CD4-positive, alpha-beta T cell treated with Interleukin-2 at 100 ng/mL for 4 hours (primary cell): Measurements from ENCODE around the gene HSP90AB1.

Experiments
- DNase-seq: peaks from one replicate; pipeline ENCODE4 v3.0.0-alpha.2; 2020; ENCODE audit warnings: low spot score

HSP90AB1 gene

DNA sequence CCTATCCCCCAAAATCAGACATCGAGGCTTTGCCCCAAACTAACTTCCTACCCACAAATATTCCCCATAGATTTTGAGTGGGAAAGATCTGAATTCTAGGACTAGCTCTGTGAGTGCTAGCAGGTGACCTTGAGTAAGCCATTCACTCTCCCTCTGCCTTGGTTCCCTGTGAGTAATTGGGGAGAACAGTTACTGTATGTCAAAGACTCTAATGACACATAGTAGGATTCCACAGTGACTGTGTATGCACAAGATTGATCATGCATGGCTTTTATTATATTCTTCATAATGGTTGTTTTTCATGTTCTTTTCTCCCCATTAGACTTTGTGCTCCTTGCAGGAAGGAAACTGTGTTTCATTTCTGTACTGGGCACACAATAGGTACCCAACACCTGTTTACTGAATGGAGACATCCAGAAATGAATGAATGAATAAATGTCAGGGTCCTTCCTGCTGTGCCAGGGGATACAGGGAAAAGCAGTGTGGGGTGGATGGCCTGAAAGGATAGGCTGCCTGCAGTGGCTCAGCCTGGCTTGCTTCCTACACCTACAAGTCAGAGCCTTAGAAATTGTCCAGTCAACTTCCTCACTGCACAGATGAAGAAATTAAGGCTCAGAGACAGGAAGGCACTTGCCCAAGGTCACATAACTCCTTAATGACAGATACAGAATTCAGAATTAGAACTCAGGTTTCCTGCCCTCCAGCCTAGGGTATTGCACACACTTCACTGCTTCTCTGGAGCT lies 22.4 kb downstream of the HSP90AB1 start:
- no peak for DNase-seq

DNA sequence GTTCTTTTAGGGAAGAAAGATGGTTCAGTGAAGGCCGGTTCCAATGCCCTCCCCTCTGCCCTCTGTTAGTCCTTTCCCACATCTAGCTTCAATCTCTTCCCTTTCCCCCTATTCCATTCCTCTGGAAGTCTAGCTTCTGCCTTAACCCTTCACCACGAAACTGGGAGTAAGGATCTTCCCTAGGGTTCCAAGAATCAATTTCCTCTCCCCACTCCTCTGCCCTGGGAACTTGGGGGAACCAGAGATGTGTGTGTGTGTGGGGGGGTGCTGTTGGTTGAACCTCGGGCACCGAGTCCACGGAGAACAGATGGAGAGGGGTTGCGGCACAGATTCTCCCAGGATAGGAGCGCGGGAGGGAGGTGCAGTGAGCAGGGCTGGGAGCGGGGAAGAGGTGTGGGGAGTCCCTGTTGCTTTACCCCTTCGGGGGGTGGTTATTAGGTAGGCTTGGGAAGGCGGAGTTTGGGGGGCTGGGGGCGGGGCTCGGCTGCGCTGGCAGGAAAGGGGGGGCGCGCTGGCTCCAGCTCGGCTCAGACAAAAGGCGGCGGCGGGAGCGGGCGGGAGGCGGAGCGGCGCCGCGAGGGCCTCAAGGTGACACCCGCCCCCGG lies 23.1 kb downstream of the HSP90AB1 start, which contains the start of gene TMEM151B:
Gene TMEM151B, plus strand, starts transcription at position 530 of the 605 bp plus-strand sequence. CDS start 293 bp downstream, outside the sequence.
- no peak for DNase-seq

DNA sequence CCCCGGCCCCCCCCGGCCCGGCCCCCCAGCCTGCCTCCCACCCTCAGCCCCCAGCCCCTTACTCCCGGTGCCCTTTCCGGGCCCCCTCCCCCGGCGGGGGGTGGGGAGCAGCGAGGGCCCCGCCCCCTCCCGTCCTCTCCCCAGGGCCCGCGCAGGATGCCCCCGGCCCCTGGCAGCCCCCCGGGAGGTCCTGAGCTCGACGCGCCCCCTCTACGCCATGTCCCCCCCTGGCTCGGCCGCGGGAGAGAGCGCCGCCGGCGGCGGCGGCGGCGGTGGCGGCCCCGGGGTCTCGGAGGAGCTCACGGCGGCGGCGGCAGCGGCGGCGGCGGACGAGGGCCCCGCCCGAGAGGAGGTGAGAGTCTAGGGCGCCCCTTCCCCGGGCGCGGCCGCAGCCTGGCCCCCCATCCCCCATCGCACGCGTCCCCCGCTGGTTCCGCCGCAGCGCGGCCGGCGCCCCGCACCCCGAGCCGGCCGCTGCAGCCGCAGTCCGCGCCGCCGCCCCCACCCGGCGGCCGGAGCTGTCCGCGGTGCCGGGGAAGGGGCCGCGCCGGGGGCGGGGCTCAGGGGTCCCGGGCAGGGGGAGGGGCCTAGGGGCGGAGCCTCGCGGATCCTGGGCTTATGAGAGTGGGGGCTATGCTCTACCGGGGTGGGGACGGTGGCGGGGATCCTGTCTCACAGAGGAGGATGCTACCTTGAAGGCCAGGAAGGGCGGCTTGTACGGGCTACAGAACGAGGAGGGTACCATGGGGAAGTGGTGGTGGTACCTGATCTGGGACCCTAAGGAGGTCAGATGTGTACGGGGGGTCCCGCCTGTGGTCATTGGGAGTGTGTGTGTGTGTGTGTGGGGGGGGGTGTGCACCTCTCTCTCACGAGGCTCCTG lies 23.9 kb downstream of the HSP90AB1 start:
- DNase-seq, result no peak

DNA sequence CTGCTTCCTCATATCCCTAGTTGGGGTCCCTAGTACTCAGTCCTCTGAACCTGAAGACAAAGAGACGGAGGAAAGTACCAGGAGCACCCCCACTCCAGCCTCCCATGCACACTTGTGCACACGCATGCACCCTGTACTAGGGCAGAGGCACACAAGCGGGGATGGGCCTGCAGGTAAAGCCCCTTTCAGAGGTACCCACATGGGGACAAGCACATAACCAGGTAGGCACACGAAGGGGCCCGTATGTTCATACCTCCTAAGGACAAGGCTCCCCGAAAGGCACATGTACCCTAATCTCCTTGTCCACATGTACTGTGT lies 24.5 kb downstream of the HSP90AB1 start:
- DNase-seq, result no peak

DNA sequence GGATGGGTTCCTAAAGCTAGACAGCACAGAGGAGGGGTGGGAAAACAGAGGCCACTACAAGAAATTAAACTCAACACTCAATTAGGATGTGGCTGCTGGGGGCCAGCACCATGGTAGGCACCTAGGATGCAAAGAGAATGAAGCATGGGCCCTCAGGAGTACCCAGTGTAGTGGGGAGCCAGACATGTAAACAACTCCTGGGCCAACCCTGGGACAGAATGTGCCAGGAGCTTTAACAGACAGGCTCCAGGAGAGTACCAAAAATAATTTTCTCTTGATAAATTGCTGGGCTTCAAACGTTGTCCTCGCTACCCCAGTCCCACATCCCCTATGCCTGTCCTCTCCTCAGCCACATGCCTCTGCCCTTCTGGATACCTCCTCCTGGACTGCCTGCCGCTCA lies 25.0 kb downstream of the HSP90AB1 start:
- DNase-seq, result no peak

DNA sequence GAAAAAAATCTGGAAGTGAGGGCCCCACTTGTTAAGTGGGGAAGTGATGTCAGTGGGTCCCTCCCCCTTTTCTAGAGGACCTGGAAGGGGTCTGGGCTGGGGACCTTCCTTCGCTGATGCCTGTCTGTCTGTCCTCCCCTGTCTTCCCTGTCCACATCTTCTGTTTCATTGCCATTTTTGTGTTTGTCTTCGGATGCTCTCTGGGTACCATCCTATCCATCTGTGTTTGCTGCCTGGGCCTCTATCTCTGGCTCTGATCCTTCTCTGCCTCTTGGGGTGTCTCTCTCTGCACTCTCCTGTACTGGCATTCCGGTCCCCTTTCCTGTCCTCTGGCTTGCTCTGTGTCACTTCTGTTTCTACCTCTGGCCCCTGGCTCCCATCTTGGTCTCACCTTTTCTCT lies 25.6 kb downstream of the HSP90AB1 start:
- DNase-seq, result no peak

DNA sequence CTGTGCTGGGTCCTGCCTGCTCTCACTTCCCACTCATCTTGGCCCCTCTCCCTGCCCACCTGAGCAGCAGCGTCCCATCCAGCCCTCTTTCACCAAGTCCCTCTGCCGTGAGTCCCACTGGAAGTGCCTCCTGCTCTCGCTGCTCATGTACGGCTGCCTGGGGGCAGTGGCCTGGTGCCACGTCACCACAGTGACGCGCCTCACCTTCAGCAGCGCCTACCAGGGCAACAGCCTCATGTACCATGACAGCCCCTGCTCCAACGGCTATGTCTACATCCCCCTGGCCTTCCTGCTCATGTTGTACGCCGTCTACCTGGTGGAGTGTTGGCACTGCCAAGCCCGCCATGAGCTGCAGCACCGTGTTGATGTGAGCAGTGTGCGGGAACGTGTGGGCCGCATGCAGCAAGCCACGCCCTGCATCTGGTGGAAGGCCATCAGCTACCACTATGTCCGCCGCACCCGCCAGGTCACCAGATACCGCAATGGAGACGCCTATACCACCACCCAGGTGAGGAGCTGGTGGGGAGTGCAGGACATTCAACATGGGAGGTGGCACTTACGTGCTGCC lies 26.2 kb downstream of the HSP90AB1 start:
- no peak for DNase-seq

DNA sequence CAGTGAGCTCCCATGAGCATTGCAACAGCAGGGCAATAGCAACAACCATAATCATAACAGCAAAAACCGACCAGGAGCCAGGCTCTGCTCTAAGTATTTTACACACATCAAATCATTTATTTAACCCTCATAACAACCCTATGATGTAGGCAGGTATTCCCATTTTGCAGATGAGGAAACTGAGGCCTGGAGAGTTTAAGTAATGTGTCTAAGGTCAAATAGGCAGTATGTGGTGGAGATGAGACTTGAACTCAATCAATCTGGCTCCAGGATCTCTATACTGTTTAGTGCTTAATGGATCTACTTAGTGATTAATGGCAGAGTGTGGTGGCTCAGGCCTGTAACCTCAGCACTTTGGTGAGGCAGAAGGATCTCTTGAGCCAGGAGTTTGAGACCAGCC lies 26.7 kb downstream of the HSP90AB1 start:
- no peak for DNase-seq

DNA sequence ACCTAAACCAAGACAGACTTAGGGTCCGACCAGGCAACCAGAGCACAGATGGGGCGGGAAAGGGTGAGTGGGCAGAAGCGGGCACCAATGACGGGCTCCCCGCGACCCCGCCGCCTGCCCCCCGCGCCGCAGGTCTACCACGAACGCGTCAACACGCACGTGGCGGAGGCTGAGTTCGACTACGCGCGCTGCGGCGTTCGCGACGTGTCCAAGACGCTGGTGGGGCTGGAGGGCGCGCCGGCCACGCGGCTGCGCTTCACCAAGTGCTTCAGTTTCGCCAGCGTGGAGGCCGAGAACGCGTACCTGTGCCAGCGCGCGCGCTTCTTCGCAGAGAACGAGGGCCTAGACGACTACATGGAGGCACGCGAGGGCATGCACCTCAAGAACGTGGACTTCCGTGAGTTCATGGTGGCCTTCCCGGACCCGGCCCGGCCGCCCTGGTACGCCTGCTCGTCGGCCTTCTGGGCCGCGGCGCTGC lies 28.4 kb downstream of the HSP90AB1 start:
- DNase-seq, result no peak

DNA sequence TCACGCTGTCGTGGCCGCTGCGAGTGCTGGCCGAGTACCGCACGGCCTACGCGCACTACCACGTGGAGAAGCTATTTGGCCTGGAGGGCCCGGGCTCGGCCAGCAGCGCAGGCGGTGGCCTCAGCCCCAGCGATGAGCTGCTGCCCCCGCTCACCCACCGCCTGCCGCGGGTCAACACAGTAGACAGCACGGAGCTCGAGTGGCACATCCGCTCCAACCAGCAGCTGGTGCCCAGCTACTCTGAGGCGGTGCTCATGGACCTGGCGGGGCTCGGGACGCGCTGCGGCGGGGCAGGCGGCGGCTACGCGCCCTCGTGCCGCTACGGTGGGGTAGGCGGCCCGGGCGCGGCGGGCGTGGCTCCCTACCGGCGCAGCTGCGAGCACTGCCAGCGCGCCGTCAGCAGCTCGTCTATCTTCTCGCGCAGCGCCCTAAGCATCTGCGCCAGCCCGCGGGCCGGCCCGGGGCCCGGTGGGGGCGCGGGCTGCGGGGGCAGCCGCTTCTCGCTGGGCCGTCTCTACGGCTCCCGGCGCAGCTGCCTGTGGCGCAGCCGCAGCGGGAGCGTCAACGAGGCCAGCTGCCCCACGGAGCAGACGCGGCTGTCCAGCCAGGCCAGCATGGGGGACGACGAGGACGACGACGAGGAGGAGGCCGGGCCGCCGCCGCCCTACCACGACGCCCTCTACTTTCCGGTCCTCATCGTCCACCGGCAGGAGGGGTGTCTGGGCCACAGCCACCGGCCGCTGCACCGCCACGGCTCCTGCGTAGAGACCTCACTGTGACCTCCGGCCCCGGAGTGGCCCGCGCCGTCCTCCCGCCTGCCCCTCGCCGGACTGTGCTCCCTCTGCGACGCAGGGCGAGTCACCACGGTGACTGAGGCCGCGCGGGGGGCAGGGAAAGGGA lies 29.1 kb downstream of the HSP90AB1 start:
- peak; percentile 14 for DNase-seq

DNA sequence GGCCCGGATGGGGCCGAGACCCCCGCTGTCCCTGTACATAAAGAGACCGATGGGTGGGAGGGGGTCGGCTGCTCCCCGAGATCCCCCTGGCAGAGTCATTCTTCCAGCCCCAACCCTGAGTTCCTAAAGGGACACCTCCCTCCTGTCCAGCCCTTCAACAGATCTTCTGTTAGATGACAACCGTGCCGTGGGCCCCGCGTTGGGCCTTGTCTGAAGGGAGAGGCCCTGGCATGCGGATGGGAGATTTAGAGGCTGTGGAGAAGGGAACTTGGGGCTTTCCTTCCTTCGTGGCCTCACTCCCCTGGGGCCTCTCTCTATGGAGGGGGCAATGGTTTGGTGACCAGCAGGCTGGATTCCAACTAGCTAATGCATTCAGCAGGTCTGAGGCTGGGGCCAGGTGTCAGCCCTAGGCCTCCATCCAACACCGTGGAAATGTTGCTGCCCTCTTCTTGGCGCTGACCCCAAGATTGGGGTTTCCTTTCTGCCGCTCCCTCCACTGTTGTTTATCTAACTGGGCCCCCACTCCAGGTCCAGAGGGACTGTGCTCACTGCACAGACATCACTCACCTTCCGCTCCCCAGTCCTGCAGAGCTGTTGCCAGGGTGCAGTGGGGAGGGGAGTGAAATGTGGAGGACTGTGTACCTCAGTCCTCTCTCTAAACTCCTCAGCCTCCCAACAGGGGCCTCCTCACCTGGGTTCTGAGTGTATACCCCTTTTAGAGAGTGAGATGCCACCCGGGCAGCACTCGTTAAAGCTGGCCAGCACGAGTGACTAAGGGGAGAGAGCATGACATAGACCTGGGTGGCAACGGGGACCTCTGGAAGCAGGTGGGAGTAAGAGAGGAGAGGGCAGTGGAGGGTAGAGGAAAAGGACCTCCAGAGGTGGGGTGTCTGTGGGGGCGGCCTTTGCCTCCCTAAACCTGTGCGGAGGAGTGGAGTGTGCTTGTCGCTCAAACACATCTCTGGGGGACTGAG lies 30.1 kb downstream of the HSP90AB1 start:
- no peak for DNase-seq

DNA sequence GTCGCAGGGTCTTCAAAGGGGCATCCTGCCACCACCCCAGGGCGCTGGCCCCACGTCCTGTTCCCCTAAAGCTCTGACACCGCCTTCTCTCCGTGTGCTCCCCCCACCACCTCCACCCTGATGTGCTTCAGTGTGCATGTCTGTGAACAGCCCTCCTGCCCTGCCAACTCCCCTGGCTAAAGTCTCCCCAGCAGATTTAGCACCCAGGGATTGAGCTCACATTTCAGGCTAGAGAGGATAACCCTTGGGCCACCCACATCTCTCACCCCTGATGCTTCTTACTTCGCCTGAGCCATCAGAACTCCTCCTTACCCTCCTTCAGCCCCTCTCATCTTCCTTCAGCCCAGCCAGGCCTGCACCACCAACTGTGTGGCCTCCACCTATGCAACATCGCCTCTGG lies 30.9 kb downstream of the HSP90AB1 start:
- no peak for DNase-seq

DNA sequence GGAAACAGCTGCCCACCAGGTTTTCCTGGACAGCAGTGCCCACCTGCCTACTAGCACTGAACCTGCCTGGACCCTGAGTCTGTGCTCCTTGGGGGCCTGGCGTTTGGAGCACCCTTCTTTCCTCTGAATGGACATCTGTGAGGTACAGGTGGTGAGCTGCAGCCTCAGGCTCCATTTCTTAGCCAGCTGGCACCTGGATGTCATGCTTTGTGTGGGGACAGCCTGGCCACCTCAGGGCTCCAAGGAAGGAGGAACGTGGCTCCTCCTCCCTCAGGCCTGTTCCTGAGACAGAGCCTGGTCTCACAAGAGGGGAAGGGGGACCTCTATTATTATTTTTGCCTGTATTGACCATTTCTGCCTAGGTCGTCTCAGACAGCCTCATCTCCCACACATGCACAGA lies 31.4 kb downstream of the HSP90AB1 start:
- DNase-seq, result no peak

DNA sequence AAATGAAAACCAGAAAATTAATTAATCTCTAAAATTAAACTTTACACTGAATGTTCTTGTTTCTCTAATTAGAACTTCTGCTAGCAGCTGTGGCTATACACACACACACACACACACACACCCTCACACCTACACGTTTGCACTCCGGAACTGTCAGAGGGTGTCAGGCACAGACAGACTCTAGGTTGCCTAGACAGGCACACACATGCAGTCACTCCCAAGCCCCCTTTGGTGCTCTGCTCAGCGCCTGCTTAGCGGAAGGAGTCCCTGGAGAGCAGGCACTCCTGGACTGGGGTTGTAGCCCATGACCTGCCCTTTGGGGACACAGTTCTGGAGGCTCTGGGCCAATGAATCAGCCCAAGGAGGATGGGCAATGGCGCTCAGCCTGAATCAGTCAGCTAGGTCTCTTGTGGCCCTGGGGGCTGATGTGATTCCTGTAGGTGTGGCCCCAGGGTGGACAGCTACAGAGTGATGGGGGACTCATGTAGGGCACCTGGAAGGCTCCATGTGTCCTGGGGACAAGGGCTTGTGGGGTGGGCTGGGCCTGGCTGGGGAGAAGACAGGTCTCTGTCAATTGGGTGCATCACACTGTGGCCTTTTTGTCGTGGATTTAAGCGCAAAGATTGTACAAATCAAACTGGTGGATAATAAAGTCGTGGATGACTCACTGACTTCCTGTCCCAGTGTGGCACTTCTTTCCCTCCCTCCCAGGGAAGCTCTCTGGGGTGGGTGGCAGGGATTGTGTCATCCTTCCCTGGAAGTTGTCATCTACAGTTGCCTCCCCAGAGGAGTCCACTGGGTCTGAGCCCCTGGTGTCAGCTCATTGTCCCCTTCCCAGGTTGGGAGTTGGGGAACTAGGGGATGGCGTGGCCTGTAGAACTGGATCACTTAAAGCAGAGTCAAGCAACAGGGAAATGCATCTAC lies 32.1 kb downstream of the HSP90AB1 start:
- DNase-seq, result no peak

DNA sequence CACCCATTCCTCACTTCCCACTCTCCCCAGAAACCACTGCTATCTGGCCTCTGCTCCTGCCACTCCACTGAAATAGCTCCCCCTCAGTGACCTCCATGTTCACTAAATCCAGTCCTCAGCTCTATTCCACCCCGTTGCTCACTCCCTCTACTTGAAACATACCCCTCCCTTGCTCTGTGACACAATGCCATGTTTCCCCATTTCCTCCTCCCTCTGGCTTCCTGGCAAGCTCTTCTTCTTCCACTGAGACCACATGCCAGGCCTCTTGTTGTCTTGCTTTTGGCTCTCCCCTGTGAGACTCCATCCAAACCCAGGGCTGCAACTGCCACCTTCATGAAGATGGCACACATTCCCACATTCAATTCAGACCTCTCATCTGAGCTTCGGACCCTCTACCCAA lies 37.2 kb downstream of the HSP90AB1 start:
- DNase-seq, result no peak

DNA sequence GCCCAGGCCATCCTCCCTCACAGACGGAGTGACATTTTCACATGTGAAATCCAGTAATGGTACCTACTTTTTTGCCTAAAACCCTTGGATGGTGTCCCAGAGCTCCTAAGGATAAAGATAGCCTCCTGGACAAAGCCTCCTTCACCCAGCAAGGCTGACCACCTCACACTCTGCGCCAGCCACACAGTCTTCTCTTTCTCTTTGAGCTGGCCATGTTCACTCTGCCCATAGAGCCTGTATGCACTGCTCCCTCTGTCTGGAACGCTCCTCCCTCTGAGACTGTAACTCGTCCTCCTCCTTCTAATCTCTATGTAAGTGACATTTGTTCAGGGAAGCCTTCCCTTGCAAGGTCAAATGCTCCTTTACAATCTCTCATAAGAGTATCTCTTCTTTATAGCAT lies 38.0 kb downstream of the HSP90AB1 start:
- no peak for DNase-seq

DNA sequence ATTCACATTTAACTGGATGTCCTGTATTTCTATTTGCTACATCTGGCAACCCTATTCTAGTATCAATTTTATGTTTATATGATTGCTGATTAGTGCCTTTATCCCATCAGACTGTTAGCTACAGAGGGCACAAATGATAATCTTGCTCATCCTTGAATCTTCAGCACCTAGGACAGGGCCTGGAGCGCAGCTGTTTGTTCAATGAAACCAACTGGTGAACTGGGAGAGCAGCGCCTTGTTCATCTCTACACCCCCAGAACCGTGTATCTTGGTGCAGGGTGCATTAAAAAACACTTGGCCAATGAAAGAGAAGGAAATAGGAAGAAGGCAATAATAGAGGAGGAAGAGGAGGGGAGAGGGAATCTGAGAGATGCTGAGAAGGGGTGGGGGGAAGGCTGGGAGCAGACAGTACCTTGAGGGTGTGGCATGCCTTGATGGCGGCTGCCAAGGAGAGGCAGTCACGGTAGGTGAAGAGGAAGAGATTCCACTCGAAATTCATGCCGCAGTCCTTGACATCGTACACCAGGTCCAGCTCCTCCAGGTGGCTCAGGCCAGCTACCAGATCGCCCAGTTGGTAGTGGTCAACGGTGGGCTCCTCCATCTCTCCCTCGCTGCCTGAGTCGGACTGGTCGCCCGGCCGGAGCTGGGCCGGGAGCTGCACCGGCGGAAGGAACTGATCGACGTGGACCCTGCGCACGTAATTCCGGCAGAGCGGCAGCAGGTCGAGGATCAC lies 38.8 kb downstream of the HSP90AB1 start:
- DNase-seq, result no peak

DNA sequence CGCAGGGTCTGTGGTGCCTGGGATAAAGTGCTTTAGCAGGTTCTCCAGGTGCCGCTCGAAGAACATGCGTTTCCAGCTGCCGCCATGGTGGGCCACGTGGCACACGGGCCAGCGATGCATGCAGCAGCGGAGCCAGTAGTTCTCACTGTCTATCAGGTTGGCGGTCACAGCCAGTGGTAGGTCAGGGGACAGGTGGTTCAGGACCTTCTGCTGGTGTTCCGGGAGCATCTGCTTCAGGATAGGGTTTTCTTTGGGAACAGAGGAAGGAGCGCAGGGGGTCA lies 39.3 kb downstream of the HSP90AB1 start:
- no peak for DNase-seq

DNA sequence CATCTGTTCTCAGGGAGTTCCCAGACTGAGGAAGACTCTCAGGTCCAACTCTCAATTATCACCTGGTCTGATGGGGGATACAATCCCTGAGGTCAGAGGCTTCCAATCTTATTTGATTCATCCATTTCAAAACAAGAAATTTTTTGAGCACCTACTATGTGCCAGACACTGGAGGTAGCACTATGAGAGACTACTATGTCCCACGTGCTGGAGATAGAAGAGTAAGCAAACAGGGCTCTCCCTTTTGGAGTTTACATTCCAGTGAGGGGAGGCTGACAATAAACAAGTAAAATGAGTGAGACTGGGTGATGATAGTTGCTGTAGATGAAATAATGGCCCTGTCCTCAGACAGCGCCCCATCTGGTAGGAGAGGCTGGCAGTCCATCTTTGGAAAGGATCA lies 39.8 kb downstream of the HSP90AB1 start:
- DNase-seq, result no peak
